Stimulated activated CD8-positive, alpha-beta memory T cell treated with anti-CD3 and anti-CD28 coated beads, Interleukin-15, amount 100 ng/mL, for 1 hour (primary cell): ENCODE data around the gene METTL26.

Source experiments
- DNase-seq: peaks from one replicate; pipeline ENCODE4 v3.0.0-alpha.2; 2020; ENCODE audit warnings: low read depth

The METTL26 gene

GRCh38 chr16:658679-659571 is 22.8 kb upstream of the METTL26 start:
- DNase-seq = no peak

- no peak for DNase-seq
These were observed 21.4 kb upstream of the METTL26 start for GRCh38 chr16:657487-657886.

GRCh38 chr16:654034-654433 is 17.9 kb upstream of the METTL26 start:
- no peak for DNase-seq

- no peak for DNase-seq
These were observed 16.6 kb upstream of the METTL26 start for GRCh38 chr16:652454-653305.

- DNase-seq = no peak
These were observed 15.7 kb upstream of the METTL26 start for GRCh38 chr16:651844-652243.

- no peak for DNase-seq
These were observed 13.5 kb upstream of the METTL26 start for GRCh38 chr16:649631-650030.

- DNase-seq = peak; percentile 86
These were observed 12.9 kb upstream of the METTL26 start, which contains the start of gene WDR90 for GRCh38 chr16:648781-649589. TSS of gene WDR90 (plus strand) at chr16:649365. CDS start at chr16:649417, 52 bp downstream.

- DNase-seq = no peak
These were observed 12.1 kb upstream of the METTL26 start for GRCh38 chr16:648071-648780.

- DNase-seq = no peak
These were observed 11.2 kb upstream of the METTL26 start for GRCh38 chr16:647173-647902.

- no peak for DNase-seq
These were observed 10.6 kb upstream of the METTL26 start for GRCh38 chr16:646679-647172.

GRCh38 chr16:645852-646678 is 10.0 kb upstream of the METTL26 start:
- no peak for DNase-seq

GRCh38 chr16:644556-644955 is 8.5 kb upstream of the METTL26 start:
- DNase-seq = no peak

- DNase-seq = no peak
These were observed 6.9 kb upstream of the METTL26 start for GRCh38 chr16:643050-643368.

GRCh38 chr16:642189-643049 is 6.3 kb upstream of the METTL26 start:
- no peak for DNase-seq

- DNase-seq = no peak
These were observed 5.5 kb upstream of the METTL26 start, which contains the start of gene MCRIP2 for GRCh38 chr16:641326-642188. TSS of gene MCRIP2 (plus strand) at chr16:641828. CDS start at chr16:641992, 164 bp downstream.

GRCh38 chr16:640614-641013 is 4.5 kb upstream of the METTL26 start:
- DNase-seq = no peak

- DNase-seq = no peak
These were observed 2.7 kb upstream of the METTL26 start for GRCh38 chr16:638836-639235.
